Measurements from ENCODE around the gene PCNX3.
"Not testable (repeated sequence)": the region's sequence is repeated elsewhere in the genome, so short reads cannot be mapped to it uniquely, and the experiment has no call there.

The PCNX3 gene

DNA sequence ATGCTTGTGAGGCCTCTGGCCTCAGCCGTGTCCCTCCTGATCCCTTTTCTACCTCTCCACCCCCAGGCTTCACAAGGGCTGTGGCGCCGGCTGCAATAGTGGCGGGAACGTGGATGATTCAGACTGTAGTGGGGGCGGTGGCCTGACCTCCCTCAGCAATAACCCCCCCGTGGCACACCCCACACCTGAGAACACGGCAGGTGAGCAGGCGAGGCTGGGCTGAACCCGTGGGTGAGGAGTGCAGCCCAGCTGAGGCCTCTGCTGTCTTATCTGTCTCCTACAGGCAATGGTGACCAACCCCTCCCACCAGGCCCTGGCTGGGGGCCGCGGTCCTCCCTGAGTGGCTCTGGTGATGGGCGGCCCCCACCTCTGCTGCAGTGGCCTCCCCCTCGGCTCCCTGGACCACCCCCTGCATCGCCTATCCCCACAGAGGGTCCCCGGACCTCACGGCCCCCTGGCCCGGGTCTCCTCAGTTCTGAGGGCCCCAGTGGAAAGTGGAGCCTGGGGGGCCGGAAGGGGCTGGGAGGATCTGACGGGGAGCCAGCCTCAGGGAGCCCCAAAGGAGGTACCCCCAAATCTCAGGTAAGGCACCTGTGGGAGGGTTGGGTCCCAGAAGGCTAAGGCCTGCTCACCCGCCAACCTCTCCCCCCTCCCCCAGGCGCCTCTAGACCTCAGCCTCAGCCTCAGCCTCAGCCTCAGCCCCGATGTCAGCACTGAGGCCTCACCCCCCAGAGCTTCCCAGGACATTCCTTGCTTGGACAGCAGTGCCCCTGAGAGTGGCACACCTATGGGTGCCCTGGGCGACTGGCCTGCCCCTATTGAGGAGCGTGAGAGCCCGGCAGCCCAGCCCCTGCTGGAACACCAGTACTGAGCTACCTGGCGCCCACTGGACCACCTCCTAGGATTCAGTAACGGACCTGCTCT lies 20.8 kb downstream of the PCNX3 start:
- Mint-ChIP-seq H3K36me3 (ENCODE audit: low read depth) (peaks cover 12% of the 10 kb centered on the region), H3K27me3 (ENCODE audit: low read depth) (no peaks in the 10 kb centered on the region), H3K27ac (no peak overlapping the region), H3K4me3 (peak overlapping the region; percentile 38 to 55 (median 42)), H3K9me3 (no peaks in the 10 kb centered on the region), H3K4me1 (peaks cover 5% of the 10 kb centered on the region)
- TF ChIP-seq CTCF (IDR thresholded peaks at IDR 0.05; ENCODE audit: unreplicated experiment in 3 of 3), result no peak

- H3K9me3 Mint-ChIP-seq, result no peaks in the 10 kb centered on the region
- TF ChIP-seq CTCF (IDR thresholded peaks at IDR 0.05; ENCODE audit: unreplicated experiment in 3 of 3), result no peak
- no peaks in the 10 kb centered on the region for H3K27me3 Mint-ChIP-seq (ENCODE audit: low read depth)
- peaks cover 8% of the 10 kb centered on the region for H3K36me3 Mint-ChIP-seq (ENCODE audit: low read depth)
- H3K4me1 Mint-ChIP-seq, result peaks cover 5% of the 10 kb centered on the region
- H3K27ac Mint-ChIP-seq, result peak overlapping the region in 1 of 3 experiments; percentile 55
- H3K4me3 Mint-ChIP-seq, result peak overlapping the region; percentile 72 to 91 (median 77)
Measured at GRCh38 chr11:65637032-65637557, 21.5 kb downstream of the PCNX3 start.

- Mint-ChIP-seq H3K4me1 (peaks cover 5% of the 10 kb centered on the region), H3K4me3 (peak within 1 kb of the TSS; percentile 83 to 91 (median 86)), H3K9me3 (no peaks in the 10 kb centered on the region), H3K27me3 (ENCODE audit: low read depth) (no peaks in the 10 kb centered on the region), H3K36me3 (ENCODE audit: low read depth) (peaks cover 8% of the 10 kb centered on the region), H3K27ac (peak within 1 kb of the TSS; percentile 70 to 85 (median 72))
- peak in 2 of 3 experiments; percentile 36 to 46 for TF ChIP-seq CTCF (IDR thresholded peaks at IDR 0.05; ENCODE audit: unreplicated experiment in 3 of 3)
Measured at GRCh38 chr11:65637794-65638419, 22.3 kb downstream of the PCNX3 start, which contains the start of gene SIPA1. Gene SIPA1 (plus strand): TSS chr11:65638101. CDS start chr11:65640922, 2,821 bp downstream.

GRCh38 chr11:65639228-65639597 lies 23.6 kb downstream of the PCNX3 start:
- not testable (repeated sequence) for H3K9me3 Mint-ChIP-seq
- H3K27ac Mint-ChIP-seq, result peak overlapping the region in 2 of 3 experiments; percentile 70 to 72

GRCh38 chr11:65639623-65640482 lies 24.3 kb downstream of the PCNX3 start:
- TF ChIP-seq CTCF (IDR thresholded peaks at IDR 0.05; ENCODE audit: unreplicated experiment in 3 of 3), result no peak
- Mint-ChIP-seq H3K4me1 (peaks cover 14% of the 10 kb centered on the region), H3K27ac (no peak overlapping the region), H3K36me3 (ENCODE audit: low read depth) (peaks cover 4% of the 10 kb centered on the region), H3K27me3 (ENCODE audit: low read depth) (no peaks in the 10 kb centered on the region), H3K4me3 (peak overlapping the region; percentile 24 to 61 (median 45)), H3K9me3 (no peaks in the 10 kb centered on the region)

More at GRCh38 chr11:65639228-65639597, 23.6 kb downstream of the PCNX3 start:
- H3K4me3 Mint-ChIP-seq, result peak overlapping the region; percentile 83 to 91 (median 86)
- not testable (repeated sequence) for H3K36me3 Mint-ChIP-seq (ENCODE audit: low read depth); H3K27me3 Mint-ChIP-seq (ENCODE audit: low read depth)
- peaks cover 14% of the 10 kb centered on the region for H3K4me1 Mint-ChIP-seq
